ENCODE data around the gene PPP1R26. TPM values are rescaled to one million over a fixed set of nuclear protein-coding genes. Genes with fewer than 3 reads are reported as not detected.
"Not testable (repeated sequence)": the region's sequence is repeated elsewhere in the genome, so short reads cannot be mapped to it uniquely, and the experiment has no call there.

Gene PPP1R26
- total and polyA plus RNA-seq, 9 of the 15 experiments (the other 6 are each of a cell fraction or from before 2014, with no cell fraction given), result 0.77 to 26.8 (median 9.3) TPM

DNA sequence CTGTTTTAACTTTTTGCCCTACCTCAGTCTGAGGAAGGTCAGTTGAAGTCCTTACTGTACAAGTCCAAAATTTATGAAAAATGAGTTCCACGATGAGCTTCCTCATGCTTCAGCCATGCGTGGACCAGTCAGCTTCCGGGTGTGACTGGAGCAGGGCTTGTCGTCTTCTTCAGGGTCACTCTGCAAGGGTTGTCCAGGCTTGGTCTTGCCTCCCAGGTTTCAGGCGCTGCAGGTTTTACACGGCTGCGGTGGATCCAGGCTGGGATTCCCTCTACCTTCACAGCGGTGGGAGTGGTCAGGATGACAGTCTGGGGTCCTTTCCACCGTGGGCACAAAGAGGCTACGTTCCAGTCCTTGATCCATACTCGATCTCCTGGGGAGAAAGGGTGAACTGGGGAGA lies 41.9 kb upstream of the PPP1R26 start:
- POLR2A ChIA-PET; H3K36me3 ChIP-seq (ENCODE audit: control insufficient read depth, insufficient read depth, low read length); H3K27ac ChIP-seq (ENCODE audit: extremely low read depth, low read depth, low read length); ATAC-seq; H3K9me3 ChIP-seq (replicated peaks; ENCODE audit: control insufficient read depth, insufficient read depth, low read depth, low read length); H2AFZ ChIP-seq (ENCODE audit: low read depth, low read length); H3K79me2 ChIP-seq (ENCODE audit: control insufficient read depth, insufficient read depth, low read length); CTCF ChIA-PET (ENCODE audit: low intra/inter-chr PET ratio); H4K20me1 ChIP-seq (replicated peaks; ENCODE audit: control insufficient read depth, insufficient read depth, low read length); H3K9me1 ChIP-seq (ENCODE audit: control insufficient read depth, insufficient read depth, low read length); H3K4me2 ChIP-seq (ENCODE audit: insufficient read depth, low read length); in situ Hi-C loops (cut with MboI); DNase-seq (ENCODE audit: extremely low read depth in 1 of 4, low spot score in 3 of 4); H3K27me3 ChIP-seq (ENCODE audit: control insufficient read depth in 2 of 2, insufficient read depth in 2 of 2, low read length in 2 of 2); FAIRE-seq; H3K4me3 ChIP-seq; H3K9ac ChIP-seq (ENCODE audit: insufficient read depth in 1 of 2, low read depth in 2 of 2, low read length in 2 of 2); intact Hi-C loops (cut with micrococcal nuclease); BruUV-seq (replicated peaks): not testable (repeated sequence)
- peaks cover 17 to 20% of the 10 kb centered on the region in 2 experiments; a peak in 4 of 5 replicates for H3K4me1 ChIP-seq (replicated peaks in 1 of 2; ENCODE audit: control insufficient read depth in 2 of 2, insufficient read depth in 2 of 2, low read length in 2 of 2)
- 77% methylated on average over 11 of the region's 11 CpGs for WGBS (ENCODE audit: insufficient coverage, low coverage, missing lambda C conversion rate)
- TF ChIP-seq TRIM28 (IDR thresholded peaks at IDR 0.05) (0 out of 2 replicates have a peak, but pooled peaks have one; percentile 10), ZFP36 (IDR thresholded peaks at IDR 0.05; ENCODE audit: low read depth, low read length, partially characterized antibody) (peak; percentile 56)

DNA sequence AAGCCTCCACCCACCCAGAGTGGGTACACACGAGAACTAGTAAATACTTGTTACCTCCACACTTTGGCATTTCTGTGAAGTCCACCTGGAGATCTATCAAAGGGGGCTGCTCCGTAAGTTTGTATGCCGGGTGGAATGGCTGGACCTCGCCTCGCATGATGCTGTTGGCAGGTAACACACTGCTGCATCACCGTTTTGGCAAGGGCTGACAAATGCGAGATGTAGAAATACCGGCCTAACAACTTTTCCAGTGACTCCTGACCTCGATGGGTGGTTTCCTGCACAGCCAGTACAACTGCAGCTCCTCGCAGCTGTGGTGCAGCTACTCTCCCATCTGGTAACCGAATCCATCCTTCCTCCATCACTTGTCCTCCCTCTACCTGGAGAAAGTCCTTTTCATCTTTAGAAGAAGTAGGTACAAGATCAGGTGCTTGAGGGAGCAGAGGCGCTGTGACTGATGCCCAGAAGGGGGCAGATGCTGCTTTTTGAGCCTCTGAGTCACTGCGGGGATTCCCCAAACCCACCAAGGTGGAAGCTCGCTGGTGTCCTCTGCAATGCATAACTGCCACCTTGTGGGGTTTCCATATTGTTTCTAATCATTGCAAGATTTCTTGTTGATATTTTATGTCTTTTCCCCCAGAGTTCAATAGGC lies 40.9 kb upstream of the PPP1R26 start:
- H3K4me3 ChIP-seq; BruUV-seq (replicated peaks); H3K4me2 ChIP-seq (ENCODE audit: insufficient read depth, low read length); H2AFZ ChIP-seq (ENCODE audit: low read depth, low read length); H3K9ac ChIP-seq (ENCODE audit: insufficient read depth in 1 of 2, low read depth in 2 of 2, low read length in 2 of 2); H3K27ac ChIP-seq (ENCODE audit: extremely low read depth, low read depth, low read length); CTCF ChIA-PET (ENCODE audit: low intra/inter-chr PET ratio); H3K9me3 ChIP-seq (replicated peaks; ENCODE audit: control insufficient read depth, insufficient read depth, low read depth, low read length); H3K79me2 ChIP-seq (ENCODE audit: control insufficient read depth, insufficient read depth, low read length); intact Hi-C loops (cut with micrococcal nuclease); H3K36me3 ChIP-seq (ENCODE audit: control insufficient read depth, insufficient read depth, low read length); ATAC-seq; H3K9me1 ChIP-seq (ENCODE audit: control insufficient read depth, insufficient read depth, low read length); POLR2A ChIA-PET; H3K27me3 ChIP-seq (ENCODE audit: control insufficient read depth in 2 of 2, insufficient read depth in 2 of 2, low read length in 2 of 2); FAIRE-seq; DNase-seq (ENCODE audit: extremely low read depth in 1 of 4, low spot score in 3 of 4); in situ Hi-C loops (cut with MboI); H4K20me1 ChIP-seq (replicated peaks; ENCODE audit: control insufficient read depth, insufficient read depth, low read length): not testable (repeated sequence)
- peaks cover 18 to 21% of the 10 kb centered on the region in 2 experiments for H3K4me1 ChIP-seq (replicated peaks in 1 of 2; ENCODE audit: control insufficient read depth in 2 of 2, insufficient read depth in 2 of 2, low read length in 2 of 2)
- TF ChIP-seq, protein P1, sequence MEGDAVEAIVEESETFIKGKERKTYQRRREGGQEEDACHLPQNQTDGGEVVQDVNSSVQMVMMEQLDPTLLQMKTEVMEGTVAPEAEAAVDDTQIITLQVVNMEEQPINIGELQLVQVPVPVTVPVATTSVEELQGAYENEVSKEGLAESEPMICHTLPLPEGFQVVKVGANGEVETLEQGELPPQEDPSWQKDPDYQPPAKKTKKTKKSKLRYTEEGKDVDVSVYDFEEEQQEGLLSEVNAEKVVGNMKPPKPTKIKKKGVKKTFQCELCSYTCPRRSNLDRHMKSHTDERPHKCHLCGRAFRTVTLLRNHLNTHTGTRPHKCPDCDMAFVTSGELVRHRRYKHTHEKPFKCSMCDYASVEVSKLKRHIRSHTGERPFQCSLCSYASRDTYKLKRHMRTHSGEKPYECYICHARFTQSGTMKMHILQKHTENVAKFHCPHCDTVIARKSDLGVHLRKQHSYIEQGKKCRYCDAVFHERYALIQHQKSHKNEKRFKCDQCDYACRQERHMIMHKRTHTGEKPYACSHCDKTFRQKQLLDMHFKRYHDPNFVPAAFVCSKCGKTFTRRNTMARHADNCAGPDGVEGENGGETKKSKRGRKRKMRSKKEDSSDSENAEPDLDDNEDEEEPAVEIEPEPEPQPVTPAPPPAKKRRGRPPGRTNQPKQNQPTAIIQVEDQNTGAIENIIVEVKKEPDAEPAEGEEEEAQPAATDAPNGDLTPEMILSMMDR (IDR thresholded peaks at IDR 0.05 in 2 of 3, conservative IDR thresholded peaks at IDR 0.05 in 1 of 3; ENCODE audit: insufficient read depth in 2 of 3, low read depth in 1 of 3, low read length in 3 of 3), result peak in 2 of 3 experiments; percentile 9 to 15; a peak in 1 of 6 replicates
- TF ChIP-seq, protein P2, sequence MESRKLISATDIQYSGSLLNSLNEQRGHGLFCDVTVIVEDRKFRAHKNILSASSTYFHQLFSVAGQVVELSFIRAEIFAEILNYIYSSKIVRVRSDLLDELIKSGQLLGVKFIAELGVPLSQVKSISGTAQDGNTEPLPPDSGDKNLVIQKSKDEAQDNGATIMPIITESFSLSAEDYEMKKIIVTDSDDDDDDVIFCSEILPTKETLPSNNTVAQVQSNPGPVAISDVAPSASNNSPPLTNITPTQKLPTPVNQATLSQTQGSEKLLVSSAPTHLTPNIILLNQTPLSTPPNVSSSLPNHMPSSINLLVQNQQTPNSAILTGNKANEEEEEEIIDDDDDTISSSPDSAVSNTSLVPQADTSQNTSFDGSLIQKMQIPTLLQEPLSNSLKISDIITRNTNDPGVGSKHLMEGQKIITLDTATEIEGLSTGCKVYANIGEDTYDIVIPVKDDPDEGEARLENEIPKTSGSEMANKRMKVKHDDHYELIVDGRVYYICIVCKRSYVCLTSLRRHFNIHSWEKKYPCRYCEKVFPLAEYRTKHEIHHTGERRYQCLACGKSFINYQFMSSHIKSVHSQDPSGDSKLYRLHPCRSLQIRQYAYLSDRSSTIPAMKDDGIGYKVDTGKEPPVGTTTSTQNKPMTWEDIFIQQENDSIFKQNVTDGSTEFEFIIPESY (CRISPR knock-in tag; IDR thresholded peaks at IDR 0.05), result peak; percentile 65
- 86% methylated on average over 14 of the region's 14 CpGs for WGBS (ENCODE audit: insufficient coverage, low coverage, missing lambda C conversion rate)

Measured in K562 (cell line).